HL-60 (cell line): Measurements from ENCODE around the gene OR52B2.

Experiments used
- DNase-seq, 2 experiments: peaks; one replicate each; pipeline ENCODE4 v3.0.0-alpha.2; 2010 to 2020; ENCODE audit warnings: low read depth in 1 of 2, low spot score in 1 of 2
- H3K27ac ChIP-seq: fragments of 250-450 bp; sonication (Bioruptor Pico); replicated peaks from 2 replicates; pipeline ENCODE4 v1.5.1; 2020; ENCODE audit warnings: mild to moderate bottlenecking, moderate library complexity
- H3K27me3 ChIP-seq: fragments of 250-450 bp; sonication (Bioruptor Pico); 2 replicates; pipeline ENCODE4 v1.5.1; 2021; ENCODE audit warnings: mild to moderate bottlenecking, moderate library complexity; ENCODE audit not compliant: insufficient read depth, poor library complexity, severe bottlenecking
- H3K4me3 ChIP-seq: replicated peaks from 2 replicates; pipeline ENCODE4 v1.5.1; 2011; ENCODE audit warnings: mild to moderate bottlenecking, control low read depth, low read length; ENCODE audit not compliant: insufficient read depth
- CTCF ChIP-seq: IDR thresholded peaks from one replicate; pipeline ENCODE4 v1.5.1; 2011; ENCODE audit warnings: low read length, control low read depth, inconsistent platforms; ENCODE audit not compliant: insufficient read depth
- GABPA ChIP-seq: IDR thresholded peaks from 2 replicates; pipeline ENCODE4 v1.6.1; 2012; ENCODE audit warnings: low read depth
- POLR2AphosphoS5 ChIP-seq: IDR thresholded peaks from 2 replicates; pipeline ENCODE4 v1.6.1; 2012; ENCODE audit warnings: low read depth
- REST ChIP-seq: IDR thresholded peaks from 2 replicates; pipeline ENCODE4 v1.6.1; 2012; ENCODE audit warnings: low read depth; ENCODE audit not compliant: insufficient replicate concordance
- SPI1 ChIP-seq: IDR thresholded peaks from 2 replicates; pipeline ENCODE4 v1.6.1; 2012; ENCODE audit warnings: low read depth, mild to moderate bottlenecking, borderline replicate concordance

Gene OR52B2

GRCh38 chr11:6216501-6216900 is 46.4 kb upstream of the OR52B2 start:
- no peak overlapping the region for H3K4me3 ChIP-seq
- H3K27ac ChIP-seq, result no peak overlapping the region
- TF ChIP-seq POLR2AphosphoS5 (no peak), SPI1 (no peak), CTCF (no peak), REST (no peak), GABPA (no peak)
- H3K27me3 ChIP-seq, result no peaks in the 10 kb centered on the region
- no peak for DNase-seq

- no peaks in the 10 kb centered on the region for H3K27me3 ChIP-seq
- TF ChIP-seq CTCF (no peak), GABPA (no peak), SPI1 (no peak), REST (no peak), POLR2AphosphoS5 (no peak)
These were observed 44.4 kb upstream of the OR52B2 start for GRCh38 chr11:6214530-6214929.

GRCh38 chr11:6210274-6210955 is 40.3 kb upstream of the OR52B2 start:
- no peak overlapping the region for H3K27ac ChIP-seq
- DNase-seq, result no peak
- H3K4me3 ChIP-seq, result no peak overlapping the region
- TF ChIP-seq POLR2AphosphoS5, result no peak
- no peak for TF ChIP-seq GABPA
- no peak for TF ChIP-seq CTCF
- TF ChIP-seq SPI1, result no peak
- no peak for TF ChIP-seq REST
- no peaks in the 10 kb centered on the region for H3K27me3 ChIP-seq

More at GRCh38 chr11:6214530-6214929, 44.4 kb upstream of the OR52B2 start:
- Histone ChIP-seq H3K27ac (no peak overlapping the region), H3K4me3 (no peak overlapping the region)
- no peak for DNase-seq
